ENCODE results near the gene SRGAP1. TPM values are rescaled to one million over a fixed set of nuclear protein-coding genes. Genes with fewer than 3 reads are reported as not detected.
"Not testable (repeated sequence)": the region's sequence is repeated elsewhere in the genome, so short reads cannot be mapped to it uniquely, and the experiment has no call there.

The SRGAP1 gene
- polyA plus RNA-seq, 5 donors: 7.7 to 11.0 (median 9.1) TPM

GRCh38 chr12:64042911-64043310 lies 198.4 kb downstream of the SRGAP1 start:
- DNase-seq: peak; percentile 57 to 61

- DNase-seq: no peak
Observed at GRCh38 chr12:64044191-64044590, 199.7 kb downstream of the SRGAP1 start.

GRCh38 chr12:64051057-64051456 lies 206.6 kb downstream of the SRGAP1 start:
- no peak for DNase-seq

- no peak for DNase-seq
Observed at GRCh38 chr12:64053117-64053516, 208.6 kb downstream of the SRGAP1 start.

- no peak for DNase-seq
Observed at GRCh38 chr12:64054079-64054520, 209.6 kb downstream of the SRGAP1 start.

GRCh38 chr12:64056741-64057140 lies 212.2 kb downstream of the SRGAP1 start:
- no peak for DNase-seq

- DNase-seq: no peak
Observed at GRCh38 chr12:64057706-64058105, 213.2 kb downstream of the SRGAP1 start.

GRCh38 chr12:64058541-64059265 lies 214.2 kb downstream of the SRGAP1 start:
- no peak for DNase-seq

GRCh38 chr12:64059685-64060084 lies 215.2 kb downstream of the SRGAP1 start:
- DNase-seq: no peak

GRCh38 chr12:64061868-64062375 lies 217.4 kb downstream of the SRGAP1 start:
- DNase-seq: no peak

GRCh38 chr12:64063121-64063520 lies 218.6 kb downstream of the SRGAP1 start:
- DNase-seq: no peak

GRCh38 chr12:64064240-64064639 lies 219.7 kb downstream of the SRGAP1 start:
- DNase-seq: no peak

- no peak for DNase-seq
Observed at GRCh38 chr12:64064706-64065105, 220.2 kb downstream of the SRGAP1 start.

- no peak for DNase-seq
Observed at GRCh38 chr12:64065881-64066451, 221.5 kb downstream of the SRGAP1 start.

- no peak for DNase-seq
Observed at GRCh38 chr12:64066776-64067175, 222.3 kb downstream of the SRGAP1 start.

- no peak for DNase-seq
Observed at GRCh38 chr12:64070454-64070853, 226.0 kb downstream of the SRGAP1 start.

GRCh38 chr12:64072916-64073575 lies 228.5 kb downstream of the SRGAP1 start:
- no peak for DNase-seq

- DNase-seq: not testable (repeated sequence)
Observed at GRCh38 chr12:64076565-64076964, 232.1 kb downstream of the SRGAP1 start.

- DNase-seq: no peak
Observed at GRCh38 chr12:64077922-64078321, 233.4 kb downstream of the SRGAP1 start.

GRCh38 chr12:64080319-64081007 lies 236.0 kb downstream of the SRGAP1 start:
- DNase-seq: no peak

- no peak for DNase-seq
Observed at GRCh38 chr12:64081008-64081404, 236.5 kb downstream of the SRGAP1 start.

- no peak for DNase-seq
Observed at GRCh38 chr12:64082116-64082515, 237.6 kb downstream of the SRGAP1 start.

All from right lung (tissue), 5 donors.